22Rv1 (cell line): ENCODE measurements around the gene ZNF837.
A peak's percentile ranks its signal among the peaks of the same experiment; 100 is the strongest.

Experiments
- H3K27ac ChIP-seq: fragments of 450-650 bp; 2 replicates; pipeline ENCODE4 v1.5.1; 2017
- ZFX ChIP-seq: fragments of 450-650 bp; IDR thresholded peaks from 2 replicates; pipeline ENCODE4 v1.6.1; 2017; ENCODE audit warnings: antibody characterized with exemption, borderline replicate concordance
- TF ChIP-seq, protein P1 (sequence below): fragments of 450-650 bp; IDR thresholded peaks from 2 replicates; pipeline ENCODE4 v1.5.1; 2017; ENCODE audit warnings: mild to moderate bottlenecking

The ZNF837 gene

GRCh38 chr19:58400316-58400915, 19.6 kb upstream of the ZNF837 start:
- peak overlapping the region; percentile 96 for H3K27ac ChIP-seq

DNA sequence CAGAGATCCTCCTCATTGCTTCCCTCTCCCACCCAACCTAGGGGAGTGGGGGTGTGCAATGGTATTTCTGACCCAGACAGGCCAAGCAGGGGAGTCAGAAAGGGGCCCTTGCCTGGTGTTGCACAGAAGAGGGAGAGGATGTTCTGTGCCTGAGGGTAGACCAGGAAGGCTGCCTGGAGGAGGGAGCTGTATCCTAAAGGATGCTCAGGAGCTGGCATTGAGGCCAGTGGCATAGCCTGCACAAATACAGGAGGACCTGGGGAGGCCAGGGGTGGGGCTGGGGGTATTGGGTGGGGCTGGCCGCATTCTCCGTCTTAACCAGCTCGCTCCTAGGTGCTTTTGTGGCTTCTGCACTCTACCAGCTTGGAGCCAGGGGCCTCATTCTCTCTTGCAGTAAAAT, 19.1 kb upstream of the ZNF837 start:
- peak overlapping the region; percentile 96 for H3K27ac ChIP-seq
- TF ChIP-seq, protein P1, sequence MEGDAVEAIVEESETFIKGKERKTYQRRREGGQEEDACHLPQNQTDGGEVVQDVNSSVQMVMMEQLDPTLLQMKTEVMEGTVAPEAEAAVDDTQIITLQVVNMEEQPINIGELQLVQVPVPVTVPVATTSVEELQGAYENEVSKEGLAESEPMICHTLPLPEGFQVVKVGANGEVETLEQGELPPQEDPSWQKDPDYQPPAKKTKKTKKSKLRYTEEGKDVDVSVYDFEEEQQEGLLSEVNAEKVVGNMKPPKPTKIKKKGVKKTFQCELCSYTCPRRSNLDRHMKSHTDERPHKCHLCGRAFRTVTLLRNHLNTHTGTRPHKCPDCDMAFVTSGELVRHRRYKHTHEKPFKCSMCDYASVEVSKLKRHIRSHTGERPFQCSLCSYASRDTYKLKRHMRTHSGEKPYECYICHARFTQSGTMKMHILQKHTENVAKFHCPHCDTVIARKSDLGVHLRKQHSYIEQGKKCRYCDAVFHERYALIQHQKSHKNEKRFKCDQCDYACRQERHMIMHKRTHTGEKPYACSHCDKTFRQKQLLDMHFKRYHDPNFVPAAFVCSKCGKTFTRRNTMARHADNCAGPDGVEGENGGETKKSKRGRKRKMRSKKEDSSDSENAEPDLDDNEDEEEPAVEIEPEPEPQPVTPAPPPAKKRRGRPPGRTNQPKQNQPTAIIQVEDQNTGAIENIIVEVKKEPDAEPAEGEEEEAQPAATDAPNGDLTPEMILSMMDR, result no peak
- no peak for TF ChIP-seq ZFX

More at GRCh38 chr19:58400316-58400915, 19.6 kb upstream of the ZNF837 start:
- TF ChIP-seq, protein P1, result no peak
- no peak for TF ChIP-seq ZFX

- H3K27ac ChIP-seq, result peak overlapping the region; percentile 96
- TF ChIP-seq, protein P1, result no peak
- no peak for TF ChIP-seq ZFX
These were observed 17.7 kb upstream of the ZNF837 start for GRCh38 chr19:58398545-58398944.

DNA sequence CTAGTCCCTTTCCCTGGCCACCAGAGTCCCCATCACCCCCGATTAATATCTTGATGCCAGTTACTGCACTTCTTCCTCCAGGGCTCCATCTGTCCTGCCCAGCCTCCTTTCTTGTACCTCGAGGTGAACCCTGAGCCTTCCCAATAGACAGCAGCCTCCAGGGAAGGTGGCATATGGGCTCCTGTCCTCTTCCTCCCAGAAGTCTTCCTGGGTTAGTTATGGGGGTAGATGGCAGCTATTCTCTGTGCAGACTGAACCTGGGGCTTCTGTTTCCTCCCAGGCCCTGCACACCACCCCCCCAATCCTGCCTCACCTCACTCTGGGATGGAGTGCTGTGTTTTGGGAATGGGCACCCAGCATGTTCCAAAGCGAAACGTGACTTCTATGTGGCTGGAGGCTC, 17.3 kb upstream of the ZNF837 start:
- TF ChIP-seq ZFX, result no peak
- TF ChIP-seq, protein P1, result no peak
- peak overlapping the region; percentile 96 for H3K27ac ChIP-seq

GRCh38 chr19:58397533-58398037, 16.8 kb upstream of the ZNF837 start:
- TF ChIP-seq ZFX, result no peak
- TF ChIP-seq, protein P1, result no peak
- H3K27ac ChIP-seq, result peak overlapping the region; percentile 96

DNA sequence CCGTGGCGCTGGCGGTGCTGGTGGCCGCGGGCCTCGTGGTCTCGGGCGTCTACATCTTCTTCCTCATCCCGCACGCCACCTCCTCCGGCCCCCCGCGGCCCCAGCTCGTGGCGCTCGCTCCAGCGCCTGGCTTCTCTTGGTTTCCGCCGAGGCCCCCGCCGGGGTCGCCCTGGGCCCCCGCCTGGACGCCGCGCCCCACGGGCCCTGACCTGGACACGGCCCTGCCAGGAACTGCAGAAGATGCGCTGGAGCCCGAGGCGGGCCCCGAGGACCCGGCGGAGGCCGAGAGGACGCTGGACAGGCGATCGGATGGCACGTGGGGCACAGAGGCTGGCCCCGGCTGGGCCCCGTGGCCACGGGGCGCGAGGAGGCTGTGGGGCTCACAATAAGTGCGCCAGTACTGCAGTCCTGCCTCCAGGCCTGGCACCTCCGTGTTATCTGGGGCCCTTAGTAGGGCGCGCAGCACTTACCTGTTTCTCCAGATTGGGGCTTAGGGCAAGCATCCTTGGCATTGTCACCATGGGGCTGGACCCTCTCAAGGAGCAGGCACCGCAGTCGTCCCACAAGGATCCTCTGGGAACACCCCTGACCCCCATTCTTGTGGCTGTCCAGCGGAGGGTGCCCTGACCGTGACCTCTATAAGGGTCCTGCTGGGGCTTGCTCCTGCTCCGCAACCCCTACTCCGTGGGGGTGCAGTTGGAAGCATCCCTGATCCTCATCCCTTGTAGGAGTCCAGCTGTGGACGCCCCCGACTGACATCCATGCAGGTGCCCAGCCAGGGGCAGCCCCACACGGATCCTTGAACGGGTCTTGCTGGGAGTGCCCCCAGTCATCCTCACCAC, 16.1 kb upstream of the ZNF837 start:
- TF ChIP-seq, protein P1, result no peak
- TF ChIP-seq ZFX, result no peak
- peak overlapping the region; percentile 82 for H3K27ac ChIP-seq

GRCh38 chr19:58395979-58396627, 15.3 kb upstream of the ZNF837 start:
- peak overlapping the region; percentile 82 for H3K27ac ChIP-seq
- TF ChIP-seq, protein P1, result no peak
- TF ChIP-seq ZFX, result no peak
